Rectal smooth muscle tissue (tissue), 1 donor: ENCODE results near the gene TMEM217.

Experiments used
- H3K27ac ChIP-seq: one replicate; pipeline ENCODE4 v1.7.0; 2013; ENCODE audit warnings: low read depth, low read length, inconsistent platforms
- H3K27me3 ChIP-seq: one replicate; pipeline ENCODE4 v1.7.0; 2013; ENCODE audit warnings: low read length; ENCODE audit not compliant: control insufficient read depth, insufficient read depth
- H3K36me3 ChIP-seq: one replicate; pipeline ENCODE4 v1.7.0; 2013; ENCODE audit warnings: low read length; ENCODE audit not compliant: control insufficient read depth, insufficient read depth
- H3K4me1 ChIP-seq: one replicate; pipeline ENCODE4 v1.7.0; 2013; ENCODE audit warnings: low read length; ENCODE audit not compliant: control insufficient read depth, insufficient read depth
- H3K4me3 ChIP-seq: one replicate; pipeline ENCODE4 v1.7.0; 2013; ENCODE audit warnings: low read length
- H3K9ac ChIP-seq: one replicate; pipeline ENCODE4 v1.7.0; 2013; ENCODE audit warnings: low read length

Gene TMEM217

DNA sequence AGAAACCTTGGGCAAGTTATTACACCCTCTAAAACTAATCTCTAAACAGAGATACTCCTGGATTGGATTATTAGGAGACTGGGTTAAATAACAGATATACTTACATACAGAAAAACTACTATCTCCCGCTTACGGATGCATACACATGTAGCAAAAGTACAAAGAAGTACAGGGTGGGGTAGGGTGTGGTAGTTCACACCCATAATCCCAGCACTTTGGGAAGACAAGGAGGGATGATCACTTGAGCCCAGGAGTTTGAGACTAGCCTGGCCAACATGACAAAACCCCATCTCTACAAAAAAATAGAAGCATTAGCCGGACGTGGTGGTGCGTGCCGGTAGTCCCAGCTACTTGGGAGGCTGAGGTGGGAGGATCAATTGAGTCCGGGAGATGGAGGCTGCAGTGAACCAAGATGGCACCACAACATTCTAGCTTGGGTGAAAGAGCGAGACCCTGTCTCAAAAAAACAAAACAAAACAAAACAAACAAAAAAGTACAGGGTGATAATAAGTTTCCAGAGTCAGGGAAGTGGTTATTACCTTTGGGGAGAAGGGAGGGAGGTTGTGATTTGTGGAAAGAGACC lies 79.9 kb downstream of the TMEM217 start:
- Histone ChIP-seq H3K27ac (no peak overlapping the region), H3K9ac (no peak overlapping the region), H3K27me3 (no peaks in the 10 kb centered on the region), H3K36me3 (peaks cover 17% of the 10 kb centered on the region), H3K4me1 (peaks cover 6% of the 10 kb centered on the region), H3K4me3 (no peak overlapping the region)

DNA sequence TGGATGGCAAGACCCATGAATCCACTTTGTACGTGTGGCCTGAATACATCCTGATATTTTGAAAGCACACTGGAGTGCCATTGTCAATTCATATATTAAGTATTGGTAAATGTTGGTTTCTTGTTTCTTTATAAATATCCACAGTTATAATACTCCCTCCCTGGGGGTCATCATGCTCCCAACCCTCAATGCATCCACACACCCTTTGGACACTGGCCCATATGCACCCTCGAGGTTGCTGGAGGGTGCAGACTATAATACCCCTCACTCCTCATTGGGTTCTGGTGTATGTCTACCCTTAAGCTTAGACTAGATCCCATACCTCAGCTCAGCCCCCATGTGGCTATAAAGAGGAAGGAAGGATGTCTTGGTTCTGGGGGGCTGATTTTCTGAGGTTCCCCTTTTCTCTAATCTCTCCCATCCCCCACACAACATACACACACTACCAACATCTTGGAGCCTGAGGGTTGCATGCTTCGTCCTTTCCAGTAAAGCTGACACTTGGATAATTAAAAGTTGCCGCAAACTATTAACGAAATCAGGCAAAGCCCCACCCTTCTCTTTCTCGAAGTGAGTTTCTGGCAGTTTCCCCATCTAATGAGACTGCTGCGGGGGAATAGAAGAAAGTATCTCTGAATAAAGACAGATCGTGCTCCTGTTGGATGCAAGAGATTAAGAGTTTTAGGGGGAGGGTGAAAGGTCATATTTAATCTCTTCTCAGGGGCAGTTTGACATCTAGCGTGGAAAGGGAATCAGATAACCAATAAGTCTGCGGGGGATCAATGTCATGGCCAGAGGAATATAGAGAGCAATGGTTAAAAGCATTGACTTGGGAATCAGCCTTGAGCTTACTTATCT lies 80.6 kb downstream of the TMEM217 start:
- Histone ChIP-seq H3K4me1 (peaks cover 11% of the 10 kb centered on the region), H3K27me3 (no peaks in the 10 kb centered on the region), H3K9ac (no peak overlapping the region), H3K27ac (no peak overlapping the region), H3K36me3 (peaks cover 24% of the 10 kb centered on the region), H3K4me3 (no peak overlapping the region)

GRCh38 chr6:37176268-37177076 lies 81.5 kb downstream of the TMEM217 start:
- Histone ChIP-seq H3K36me3 (peaks cover 24% of the 10 kb centered on the region), H3K4me1 (peaks cover 13% of the 10 kb centered on the region), H3K4me3 (no peak overlapping the region), H3K9ac (no peak overlapping the region), H3K27ac (no peak overlapping the region), H3K27me3 (no peaks in the 10 kb centered on the region)

- no peak overlapping the region for H3K9ac ChIP-seq
Observed at GRCh38 chr6:37175332-37176267, 82.3 kb downstream of the TMEM217 start.

DNA sequence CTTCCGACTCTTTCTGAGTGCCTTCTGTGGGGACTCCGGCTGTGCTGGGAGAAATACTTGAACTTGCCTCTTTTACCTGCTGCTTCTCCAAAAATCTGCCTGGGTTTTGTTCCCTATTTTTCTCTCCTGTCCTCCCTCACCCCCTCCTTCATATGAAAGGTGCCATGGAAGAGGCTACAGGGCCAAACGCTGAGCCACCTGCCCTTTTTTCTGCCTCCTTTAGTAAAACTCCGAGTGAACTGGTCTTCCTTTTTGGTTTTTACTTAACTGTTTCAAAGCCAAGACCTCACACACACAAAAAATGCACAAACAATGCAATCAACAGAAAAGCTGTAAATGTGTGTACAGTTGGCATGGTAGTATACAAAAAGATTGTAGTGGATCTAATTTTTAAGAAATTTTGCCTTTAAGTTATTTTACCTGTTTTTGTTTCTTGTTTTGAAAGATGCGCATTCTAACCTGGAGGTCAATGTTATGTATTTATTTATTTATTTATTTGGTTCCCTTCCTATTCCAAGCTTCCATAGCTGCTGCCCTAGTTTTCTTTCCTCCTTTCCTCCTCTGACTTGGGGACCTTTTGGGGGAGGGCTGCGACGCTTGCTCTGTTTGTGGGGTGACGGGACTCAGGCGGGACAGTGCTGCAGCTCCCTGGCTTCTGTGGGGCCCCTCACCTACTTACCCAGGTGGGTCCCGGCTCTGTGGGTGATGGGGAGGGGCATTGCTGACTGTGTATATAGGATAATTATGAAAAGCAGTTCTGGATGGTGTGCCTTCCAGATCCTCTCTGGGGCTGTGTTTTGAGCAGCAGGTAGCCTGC lies 83.2 kb downstream of the TMEM217 start:
- Histone ChIP-seq H3K4me1 (peaks cover 13% of the 10 kb centered on the region), H3K27ac (no peak overlapping the region), H3K27me3 (no peaks in the 10 kb centered on the region), H3K9ac (no peak overlapping the region), H3K36me3 (peaks cover 24% of the 10 kb centered on the region), H3K4me3 (no peak overlapping the region)

More at GRCh38 chr6:37175332-37176267, 82.3 kb downstream of the TMEM217 start:
- Histone ChIP-seq H3K27me3 (no peaks in the 10 kb centered on the region), H3K4me3 (no peak overlapping the region), H3K27ac (no peak overlapping the region), H3K4me1 (peaks cover 13% of the 10 kb centered on the region), H3K36me3 (peaks cover 24% of the 10 kb centered on the region)

DNA sequence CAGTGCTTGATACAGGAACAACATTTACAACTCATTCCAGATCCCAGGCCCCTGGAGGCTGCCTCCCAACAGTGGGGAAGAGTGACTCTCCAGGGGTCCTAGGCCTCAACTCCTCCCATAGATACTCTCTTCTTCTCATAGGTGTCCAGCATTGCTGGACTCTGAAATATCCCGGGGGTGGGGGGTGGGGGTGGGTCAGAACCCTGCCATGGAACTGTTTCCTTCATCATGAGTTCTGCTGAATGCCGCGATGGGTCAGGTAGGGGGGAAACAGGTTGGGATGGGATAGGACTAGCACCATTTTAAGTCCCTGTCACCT lies 83.8 kb downstream of the TMEM217 start:
- Histone ChIP-seq H3K4me1 (peaks cover 13% of the 10 kb centered on the region), H3K4me3 (no peak overlapping the region), H3K27ac (no peak overlapping the region), H3K9ac (no peak overlapping the region), H3K36me3 (peaks cover 24% of the 10 kb centered on the region), H3K27me3 (no peaks in the 10 kb centered on the region)

- H3K4me3 ChIP-seq: no peak overlapping the region
- H3K27ac ChIP-seq: no peak overlapping the region
- peaks cover 24% of the 10 kb centered on the region for H3K36me3 ChIP-seq
- H3K9ac ChIP-seq: no peak overlapping the region
- peaks cover 13% of the 10 kb centered on the region for H3K4me1 ChIP-seq
- H3K27me3 ChIP-seq: no peaks in the 10 kb centered on the region
Observed at GRCh38 chr6:37173493-37174195, 84.3 kb downstream of the TMEM217 start.

DNA sequence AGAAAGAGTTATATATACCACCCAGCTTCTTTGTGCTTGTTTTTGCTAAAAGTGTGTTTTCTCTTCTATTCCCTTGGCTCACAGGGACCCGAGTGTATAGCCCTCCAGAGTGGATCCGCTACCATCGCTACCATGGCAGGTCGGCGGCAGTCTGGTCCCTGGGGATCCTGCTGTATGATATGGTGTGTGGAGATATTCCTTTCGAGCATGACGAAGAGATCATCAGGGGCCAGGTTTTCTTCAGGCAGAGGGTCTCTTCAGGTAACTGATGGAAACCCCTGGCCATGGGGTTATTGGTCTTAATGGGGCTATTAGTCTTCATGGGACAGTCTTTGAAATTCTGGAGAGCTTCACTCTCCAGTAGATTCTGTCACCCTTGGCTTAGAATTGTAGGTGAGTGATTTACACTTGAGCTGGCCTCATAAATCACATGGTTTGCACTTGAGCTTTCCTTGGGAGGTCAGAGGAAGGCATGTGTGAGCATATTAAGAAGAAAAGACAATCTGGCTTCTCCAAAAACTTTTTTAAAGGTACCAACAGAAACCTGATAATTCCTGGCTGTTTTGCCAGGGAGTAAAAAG lies 84.9 kb downstream of the TMEM217 start:
- no peak overlapping the region for H3K27ac ChIP-seq
- no peaks in the 10 kb centered on the region for H3K27me3 ChIP-seq
- H3K9ac ChIP-seq: no peak overlapping the region
- peak overlapping the region; percentile 98 for H3K4me3 ChIP-seq
- H3K36me3 ChIP-seq: peaks cover 24% of the 10 kb centered on the region
- peaks cover 13% of the 10 kb centered on the region for H3K4me1 ChIP-seq

GRCh38 chr6:37171970-37172812 lies 85.8 kb downstream of the TMEM217 start:
- H3K36me3 ChIP-seq: peaks cover 24% of the 10 kb centered on the region
- peak overlapping the region; percentile 88 for H3K9ac ChIP-seq

More at GRCh38 chr6:37171970-37172812, 85.8 kb downstream of the TMEM217 start:
- H3K27ac ChIP-seq: peak overlapping the region; percentile 99
- peaks cover 13% of the 10 kb centered on the region for H3K4me1 ChIP-seq
- peak overlapping the region; percentile 98 for H3K4me3 ChIP-seq
- H3K27me3 ChIP-seq: no peaks in the 10 kb centered on the region
